GM19467 (cell line): ENCODE results near the gene FARP2.
"Not testable (repeated sequence)": the region's sequence is repeated elsewhere in the genome, so short reads cannot be mapped to it uniquely, and the experiment has no call there.

Experiments
- ATAC-seq: cut with Tn5 transposase; IDR thresholded peaks from one replicate; pipeline ENCODE4 v1.9.1; 2021; ENCODE audit warnings: mild to moderate bottlenecking, moderate library complexity; ENCODE audit not compliant: unreplicated experiment

The FARP2 gene

GRCh38 chr2:241501551-241501950, 145.5 kb downstream of the FARP2 start:
- ATAC-seq = no peak

- no peak for ATAC-seq
Measured at GRCh38 chr2:241502281-241502680, 146.2 kb downstream of the FARP2 start.

GRCh38 chr2:241503776-241504392, 147.8 kb downstream of the FARP2 start:
- ATAC-seq = no peak

GRCh38 chr2:241505086-241505780, 149.1 kb downstream of the FARP2 start:
- ATAC-seq = no peak

- ATAC-seq = no peak
Measured at GRCh38 chr2:241505781-241506201, 149.7 kb downstream of the FARP2 start.

- not testable (repeated sequence) for ATAC-seq
Measured at GRCh38 chr2:241506317-241506716, 150.2 kb downstream of the FARP2 start.

- ATAC-seq = no peak
Measured at GRCh38 chr2:241506793-241507429, 150.8 kb downstream of the FARP2 start.

GRCh38 chr2:241507430-241508239, 151.6 kb downstream of the FARP2 start:
- peak; percentile 15 for ATAC-seq

GRCh38 chr2:241508240-241509154, 152.4 kb downstream of the FARP2 start, which contains the start of gene STK25:
TSS of gene STK25 (minus strand) at chr2:241508584. CDS start at chr2:241508035, 549 bp downstream.
- ATAC-seq = peak; percentile 86

GRCh38 chr2:241509155-241509784, 153.2 kb downstream of the FARP2 start:
- ATAC-seq = no peak

- no peak for ATAC-seq
Measured at GRCh38 chr2:241511091-241511741, 155.1 kb downstream of the FARP2 start.

GRCh38 chr2:241514553-241514952, 158.5 kb downstream of the FARP2 start:
- ATAC-seq = no peak

- ATAC-seq = no peak
Measured at GRCh38 chr2:241514986-241515737, 159.1 kb downstream of the FARP2 start.

- ATAC-seq = no peak
Measured at GRCh38 chr2:241516520-241516965, 160.5 kb downstream of the FARP2 start.

- no peak for ATAC-seq
Measured at GRCh38 chr2:241517297-241517696, 161.2 kb downstream of the FARP2 start.

- ATAC-seq = no peak
Measured at GRCh38 chr2:241519669-241520068, 163.6 kb downstream of the FARP2 start.

GRCh38 chr2:241522477-241522876, 166.4 kb downstream of the FARP2 start:
- ATAC-seq = no peak
